SU-DHL-6 (cell line): Measurements from ENCODE around the gene LAT.

Experiments
- H2AFZ ChIP-seq: fragments of 200-600 bp; sonication (generic); 2 replicates; pipeline ENCODE4 v1.6.1; 2014; ENCODE audit warnings: low read depth, mild to moderate bottlenecking, moderate library complexity, mixed read lengths, antibody characterized with exemption, low read length; ENCODE audit not compliant: severe bottlenecking
- H3F3A ChIP-seq: fragments of 200-600 bp; shearing (Covaris generic); 2 replicates; pipeline ENCODE4 v1.6.0; 2016; ENCODE audit warnings: antibody characterized with exemption, mild to moderate bottlenecking; ENCODE audit not compliant: insufficient read depth
- H3K27ac ChIP-seq: fragments of 200-600 bp; sonication (generic); 2 replicates; pipeline ENCODE4 v1.5.1; 2016; ENCODE audit warnings: low read depth, mild to moderate bottlenecking, low read length, moderate library complexity, mixed read lengths
- H3K27me3 ChIP-seq: fragments of 200-600 bp; sonication (generic), shearing (Covaris generic); 2 replicates; pipeline ENCODE4 v1.6.0; 2014; ENCODE audit warnings: mild to moderate bottlenecking, low read length
- H3K36me3 ChIP-seq: fragments of 200-600 bp; sonication (generic); 2 replicates; pipeline ENCODE4 v1.6.1; 2014; ENCODE audit warnings: mild to moderate bottlenecking, low read length, mixed read lengths
- H3K4me2 ChIP-seq: fragments of 300-600, 200-600 bp; shearing (Covaris generic), sonication (generic); 2 replicates; pipeline ENCODE4 v1.6.0; 2014; ENCODE audit warnings: low read length, low read depth, mild to moderate bottlenecking; ENCODE audit not compliant: poor library complexity, severe bottlenecking
- H3K4me3 ChIP-seq: fragments of 200-600 bp; sonication (generic); 2 replicates; pipeline ENCODE4 v1.5.1; 2014; ENCODE audit warnings: antibody characterized with exemption, low read length, mild to moderate bottlenecking, mixed read lengths; ENCODE audit not compliant: insufficient read depth, poor library complexity, severe bottlenecking
- H3K79me2 ChIP-seq: fragments of 200-600 bp; sonication (generic); 2 replicates; pipeline ENCODE4 v1.6.1; 2014; ENCODE audit warnings: mild to moderate bottlenecking, low read length, moderate library complexity; ENCODE audit not compliant: insufficient read depth
- H3K9ac ChIP-seq: fragments of 200-600 bp; sonication (generic); 2 replicates; pipeline ENCODE4 v1.7.0; 2014; ENCODE audit warnings: mild to moderate bottlenecking, low read length
- H3K9me2 ChIP-seq: fragments of 200-600 bp; sonication (generic); replicated peaks from 2 replicates; pipeline ENCODE4 v1.6.1; 2014; ENCODE audit warnings: low read length; ENCODE audit not compliant: insufficient read depth
- H3K9me3 ChIP-seq: fragments of 200-600 bp; sonication (generic); 2 replicates; pipeline ENCODE4 v1.6.1; 2014; ENCODE audit warnings: low read length, mixed read lengths; ENCODE audit not compliant: insufficient read depth
- H4K20me1 ChIP-seq: fragments of 200-600 bp; sonication (generic); 2 replicates; pipeline ENCODE4 v1.6.1; 2014; ENCODE audit warnings: low read depth, mild to moderate bottlenecking, antibody characterized with exemption, low read length, moderate library complexity, mixed read lengths
- EZH2phosphoT487 ChIP-seq: fragments of 200-600 bp; sonication (generic), shearing (Covaris generic); conservative IDR thresholded peaks from 2 replicates; pipeline ENCODE4 v1.6.1; 2018; ENCODE audit warnings: mild to moderate bottlenecking, antibody characterized with exemption, low read length, moderate library complexity, mixed read lengths
- TF ChIP-seq, protein P1 (sequence below): fragments of 200-600 bp; sonication (generic); IDR thresholded peaks from one replicate; pipeline ENCODE4 v1.5.1; 2017; ENCODE audit warnings: antibody characterized with exemption, mild to moderate bottlenecking, low read length, moderate library complexity; ENCODE audit not compliant: insufficient read depth, poor library complexity, severe bottlenecking

The LAT gene

DNA sequence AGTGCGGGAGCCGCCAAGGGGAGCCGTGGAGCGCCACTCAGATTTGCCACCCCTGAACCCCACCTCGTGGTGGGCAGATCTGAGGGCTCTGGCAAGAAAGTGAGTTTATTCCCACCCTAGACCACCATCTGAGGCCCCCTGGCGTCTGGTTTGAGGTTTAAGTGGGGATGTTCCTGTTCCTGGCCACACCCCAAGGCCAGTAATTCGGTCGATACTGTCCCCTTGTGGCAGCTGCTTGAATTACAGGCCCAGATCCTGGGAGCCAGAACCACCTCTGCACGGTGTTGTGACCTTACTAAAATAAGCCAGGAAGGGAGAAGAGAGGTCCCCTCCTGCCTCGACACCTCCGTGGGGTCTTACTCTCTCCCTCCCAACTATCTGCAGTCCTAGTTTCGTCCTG lies 3.3 kb upstream of the LAT start:
- H3K79me2 ChIP-seq: no peaks in the 10 kb centered on the region

GRCh38 chr16:28982418-28982817 lies 2.4 kb upstream of the LAT start:
- Histone ChIP-seq H3K4me2 (no peak overlapping the region), H3K79me2 (no peaks in the 10 kb centered on the region), H3K27ac (no peak overlapping the region), H3K27me3 (no peaks in the 10 kb centered on the region), H4K20me1 (no peaks in the 10 kb centered on the region), H3K4me3 (no peak overlapping the region), H3K9me3 (no peaks in the 10 kb centered on the region), H3K9me2 (no peaks in the 10 kb centered on the region), H3F3A (no peaks in the 10 kb centered on the region), H3K36me3 (no peaks in the 10 kb centered on the region), H2AFZ (no peak overlapping the region), H3K9ac (no peak overlapping the region)
- TF ChIP-seq EZH2phosphoT487: no peak
- TF ChIP-seq, protein P1, sequence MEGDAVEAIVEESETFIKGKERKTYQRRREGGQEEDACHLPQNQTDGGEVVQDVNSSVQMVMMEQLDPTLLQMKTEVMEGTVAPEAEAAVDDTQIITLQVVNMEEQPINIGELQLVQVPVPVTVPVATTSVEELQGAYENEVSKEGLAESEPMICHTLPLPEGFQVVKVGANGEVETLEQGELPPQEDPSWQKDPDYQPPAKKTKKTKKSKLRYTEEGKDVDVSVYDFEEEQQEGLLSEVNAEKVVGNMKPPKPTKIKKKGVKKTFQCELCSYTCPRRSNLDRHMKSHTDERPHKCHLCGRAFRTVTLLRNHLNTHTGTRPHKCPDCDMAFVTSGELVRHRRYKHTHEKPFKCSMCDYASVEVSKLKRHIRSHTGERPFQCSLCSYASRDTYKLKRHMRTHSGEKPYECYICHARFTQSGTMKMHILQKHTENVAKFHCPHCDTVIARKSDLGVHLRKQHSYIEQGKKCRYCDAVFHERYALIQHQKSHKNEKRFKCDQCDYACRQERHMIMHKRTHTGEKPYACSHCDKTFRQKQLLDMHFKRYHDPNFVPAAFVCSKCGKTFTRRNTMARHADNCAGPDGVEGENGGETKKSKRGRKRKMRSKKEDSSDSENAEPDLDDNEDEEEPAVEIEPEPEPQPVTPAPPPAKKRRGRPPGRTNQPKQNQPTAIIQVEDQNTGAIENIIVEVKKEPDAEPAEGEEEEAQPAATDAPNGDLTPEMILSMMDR: no peak

More for the DNA sequence above, 3.3 kb upstream of the LAT start:
- no peaks in the 10 kb centered on the region for H3K9me2 ChIP-seq
- H3K27me3 ChIP-seq: no peaks in the 10 kb centered on the region
- no peak overlapping the region for H3K4me2 ChIP-seq
- H3K4me3 ChIP-seq: no peak overlapping the region
- no peaks in the 10 kb centered on the region for H3K36me3 ChIP-seq
- H3F3A ChIP-seq: no peaks in the 10 kb centered on the region; the same call in 1 of the 2 replicates
- no peaks in the 10 kb centered on the region for H3K9me3 ChIP-seq
- H3K9ac ChIP-seq: no peak overlapping the region
- no peaks in the 10 kb centered on the region for H4K20me1 ChIP-seq
- no peak overlapping the region for H2AFZ ChIP-seq
- TF ChIP-seq, protein P1: peak; percentile 94
- TF ChIP-seq EZH2phosphoT487: no peak
- H3K27ac ChIP-seq: no peak overlapping the region

GRCh38 chr16:28982949-28983348 lies 1.9 kb upstream of the LAT start:
- Histone ChIP-seq H2AFZ (no peak overlapping the region), H3K79me2 (no peaks in the 10 kb centered on the region), H3F3A (no peaks in the 10 kb centered on the region), H3K27ac (no peak overlapping the region), H3K27me3 (no peaks in the 10 kb centered on the region), H3K4me2 (no peak overlapping the region), H3K9me3 (no peaks in the 10 kb centered on the region), H3K4me3 (no peak overlapping the region), H4K20me1 (no peaks in the 10 kb centered on the region), H3K9me2 (no peaks in the 10 kb centered on the region), H3K36me3 (no peaks in the 10 kb centered on the region), H3K9ac (no peak overlapping the region)
- TF ChIP-seq, protein P1: no peak
- TF ChIP-seq EZH2phosphoT487: no peak
